K562 (cell line): ENCODE results near the gene FRRS1. TPM values are rescaled to one million over a fixed set of nuclear protein-coding genes. Genes with fewer than 3 reads are reported as not detected.

ENCODE experiments used
- ATF7 ChIP-seq: fragments of 450-650 bp; IDR thresholded peaks from 2 replicates; pipeline ENCODE4 v1.7.1; 2014; ENCODE audit warnings: mild to moderate bottlenecking, moderate library complexity
- BHLHE40 ChIP-seq: IDR thresholded peaks from 2 replicates; pipeline ENCODE4 v1.6.1; 2011; ENCODE audit warnings: low read length, improper control_type of control experiment
- EGR1 ChIP-seq: fragments of 450-650 bp; conservative IDR thresholded peaks from 2 replicates; pipeline ENCODE4 v1.6.1; 2017; ENCODE audit warnings: mild to moderate bottlenecking
- ETV6 ChIP-seq, 3 experiments: fragments of 150-350 bp in 1 of 3; sonication (generic) in 1 of 3; formaldehyde crosslinking in 1 of 3; IDR thresholded peaks; 2 replicates each; pipeline versions ENCODE4 v1.6.1 to v1.8.0; 2014 to 2022; ENCODE audit warnings: borderline replicate concordance in 2 of 3, low read depth in 2 of 3, antibody characterized with exemption in 1 of 3, low read length in 1 of 3, mild to moderate bottlenecking in 1 of 3, missing genetic modification reagents in 1 of 3
- FOXA1 ChIP-seq: fragments of 450-650 bp; IDR thresholded peaks from 2 replicates; pipeline ENCODE4 v1.6.1; 2016; ENCODE audit warnings: mild to moderate bottlenecking, borderline replicate concordance
- FOXJ2 ChIP-seq: fragments of 200-800 bp; sonication (Bioruptor generic); IDR thresholded peaks from 2 replicates; pipeline ENCODE4 v1.6.1; 2016; ENCODE audit warnings: missing genetic modification characterization, missing compliant biosample characterization
- HNRNPL ChIP-seq: fragments of 200-400 bp; formaldehyde crosslinking; IDR thresholded peaks from 2 replicates; pipeline ENCODE4 v1.6.1; 2017; ENCODE audit warnings: low read depth, mild to moderate bottlenecking, low read length
- JUND ChIP-seq, 2 experiments: IDR thresholded peaks; 2 replicates in 1 of 2; 3 replicates in 1 of 2; pipeline ENCODE4 v1.6.1; 2011; ENCODE audit warnings: borderline replicate concordance in 2 of 2, low read depth in 2 of 2, low read length in 2 of 2, improper control_type of control experiment in 1 of 2, missing biosample characterization in 1 of 2, missing genetic modification characterization in 1 of 2, missing genetic modification reagents in 1 of 2
- MEIS2 ChIP-seq: fragments of 450-650 bp; IDR thresholded peaks from 2 replicates; pipeline ENCODE4 v1.6.1; 2014; ENCODE audit warnings: mild to moderate bottlenecking; ENCODE audit not compliant: partially characterized antibody
- NFATC3 ChIP-seq: fragments of 450-650 bp; IDR thresholded peaks from 2 replicates; pipeline ENCODE4 v1.6.1; 2017; ENCODE audit warnings: mild to moderate bottlenecking
- RB1 ChIP-seq: fragments of 450-650 bp; IDR thresholded peaks from 2 replicates; pipeline ENCODE4 v1.6.1; 2017; ENCODE audit warnings: low read depth, mild to moderate bottlenecking
- SAP30 ChIP-seq: fragments of 200-600 bp; sonication (generic); IDR thresholded peaks from 2 replicates; pipeline ENCODE4 v1.6.1; 2012; ENCODE audit warnings: borderline replicate concordance, low read depth, mild to moderate bottlenecking, moderate library complexity, low read length, control low read depth, inconsistent platforms; ENCODE audit not compliant: insufficient read depth, poor library complexity, severe bottlenecking
- SIRT6 ChIP-seq: IDR thresholded peaks from one replicate; pipeline ENCODE4 v1.6.1; 2012; ENCODE audit warnings: low read depth, mild to moderate bottlenecking, control low read depth, inconsistent platforms, low read length, moderate library complexity
- SMARCB1 ChIP-seq: IDR thresholded peaks from 2 replicates; pipeline ENCODE4 v1.6.1; 2011; ENCODE audit warnings: improper control_type of control experiment, low read depth; ENCODE audit not compliant: insufficient read length
- SUPT5H ChIP-seq: fragments of 450-650 bp; IDR thresholded peaks from 2 replicates; pipeline ENCODE4 v1.6.1; 2016
- ZNF274 ChIP-seq: IDR thresholded peaks from 2 replicates; pipeline ENCODE4 v1.6.1; 2011; ENCODE audit warnings: low read depth, mild to moderate bottlenecking, low read length, moderate library complexity, borderline replicate concordance
- polyA plus RNA-seq, 8 experiments: library from polyadenylated mRNA; depleted of rRNA in 4 of 8; stranded (reverse) in 5 of 8; unstranded in 3 of 8; fragments of >200 nt; fragmentation: Nextera tagmentation in 2 of 8; fragmentation: Illumina TruSeq in 1 of 8; extraction: Ambion mirVana in 2 of 8; extraction: Trizol in 1 of 8; gene quantifications; 2 replicates each; pipeline versions ENCODE4 v1.2.1 to v1.2.3, GENCODE V29; 2011 to 2014; ENCODE audit warnings: inconsistent platforms in 1 of 8, missing spikeins in 1 of 8
- total RNA-seq, 7 experiments: library from RNA; depleted of rRNA in 6 of 7; stranded (reverse); fragments of >200 nt in 6 of 7; fragmentation: Illumina TruSeq in 2 of 7; extraction: Trizol in 2 of 7; gene quantifications; 2 replicates each; pipeline versions ENCODE4 v1.2.1 to v1.2.3, GENCODE V29; 2011 to 2021; ENCODE audit warnings: low replicate concordance in 1 of 7
- TF ChIP-seq, protein P1 (sequence below): IDR thresholded peaks from 3 replicates; pipeline ENCODE4 v1.6.1; 2011; ENCODE audit warnings: borderline replicate concordance, mild to moderate bottlenecking, moderate library complexity; ENCODE audit not compliant: insufficient read length; ENCODE audit errors: extremely low read depth
- TF ChIP-seq, protein P2 (sequence below): fragments of 450-650 bp; IDR thresholded peaks from 2 replicates; pipeline ENCODE4 v1.7.0; 2016; ENCODE audit warnings: borderline replicate concordance
- TF ChIP-seq, protein P3 (sequence below): sonication (generic); formaldehyde crosslinking; IDR thresholded peaks from 2 replicates; pipeline ENCODE4 v1.8.1; 2022; ENCODE audit warnings: missing genetic modification reagents
- TF ChIP-seq, protein P4 (sequence below): sonication (generic); formaldehyde crosslinking; IDR thresholded peaks from 2 replicates; pipeline ENCODE4 v1.8.1; 2023; ENCODE audit warnings: mild to moderate bottlenecking, missing genetic modification reagents

FRRS1 gene
- total and polyA plus RNA-seq, 9 of the 15 experiments (the other 6 are each of a cell fraction or from before 2014, with no cell fraction given), result 0.87 to 54.0 (median 23.7) TPM

DNA sequence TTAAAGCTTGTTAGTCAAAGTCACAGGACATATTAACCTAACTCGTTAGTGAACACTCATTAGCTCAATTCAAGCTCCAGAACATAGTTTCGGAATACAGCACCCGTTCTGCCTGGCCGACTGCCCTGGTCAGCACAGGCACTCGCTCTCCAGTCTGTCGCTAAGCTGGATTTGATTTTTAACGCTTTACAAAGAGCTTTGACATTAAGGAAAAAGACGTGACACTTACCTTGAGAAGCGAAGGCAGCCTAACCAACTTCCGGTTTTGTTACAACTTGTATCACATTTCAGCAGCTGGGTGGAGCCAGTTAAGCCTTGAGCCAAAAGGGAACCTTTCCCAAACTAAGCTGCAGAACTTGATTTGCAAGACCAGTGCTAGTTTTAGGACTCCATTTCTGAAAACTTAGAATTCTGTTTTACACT, at the start of gene FRRS1 (continued):
- TF ChIP-seq, protein P1, sequence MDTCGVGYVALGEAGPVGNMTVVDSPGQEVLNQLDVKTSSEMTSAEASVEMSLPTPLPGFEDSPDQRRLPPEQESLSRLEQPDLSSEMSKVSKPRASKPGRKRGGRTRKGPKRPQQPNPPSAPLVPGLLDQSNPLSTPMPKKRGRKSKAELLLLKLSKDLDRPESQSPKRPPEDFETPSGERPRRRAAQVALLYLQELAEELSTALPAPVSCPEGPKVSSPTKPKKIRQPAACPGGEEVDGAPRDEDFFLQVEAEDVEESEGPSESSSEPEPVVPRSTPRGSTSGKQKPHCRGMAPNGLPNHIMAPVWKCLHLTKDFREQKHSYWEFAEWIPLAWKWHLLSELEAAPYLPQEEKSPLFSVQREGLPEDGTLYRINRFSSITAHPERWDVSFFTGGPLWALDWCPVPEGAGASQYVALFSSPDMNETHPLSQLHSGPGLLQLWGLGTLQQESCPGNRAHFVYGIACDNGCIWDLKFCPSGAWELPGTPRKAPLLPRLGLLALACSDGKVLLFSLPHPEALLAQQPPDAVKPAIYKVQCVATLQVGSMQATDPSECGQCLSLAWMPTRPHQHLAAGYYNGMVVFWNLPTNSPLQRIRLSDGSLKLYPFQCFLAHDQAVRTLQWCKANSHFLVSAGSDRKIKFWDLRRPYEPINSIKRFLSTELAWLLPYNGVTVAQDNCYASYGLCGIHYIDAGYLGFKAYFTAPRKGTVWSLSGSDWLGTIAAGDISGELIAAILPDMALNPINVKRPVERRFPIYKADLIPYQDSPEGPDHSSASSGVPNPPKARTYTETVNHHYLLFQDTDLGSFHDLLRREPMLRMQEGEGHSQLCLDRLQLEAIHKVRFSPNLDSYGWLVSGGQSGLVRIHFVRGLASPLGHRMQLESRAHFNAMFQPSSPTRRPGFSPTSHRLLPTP, result no peak
- TF ChIP-seq SUPT5H (peak; percentile 67), SAP30 (peak; percentile 68), ETV6 (IDR thresholded peaks at IDR 0.05; ENCODE audit: borderline replicate concordance in 1 of 2, low read depth in 2 of 2, low read length in 1 of 2) (no peak), ETV6 (CRISPR knock-in tag; IDR thresholded peaks at IDR 0.05; ENCODE audit: borderline replicate concordance) (no peak), BHLHE40 (peak; percentile 36; the same call in 1 of the 2 replicates), MEIS2 (peak; percentile 34), JUND (IDR thresholded peaks at IDR 0.05; ENCODE audit: borderline replicate concordance, low read depth, low read length) (peak; percentile 66; the same call in 1 of the 2 replicates), JUND (tag; IDR thresholded peaks at IDR 0.05; ENCODE audit: borderline replicate concordance, low read depth, low read length) (no peak; the same call in 2 of the 3 replicates), FOXJ2 (tag) (no peak), ATF7 (peak; percentile 62; the same call in 1 of the 2 replicates), SIRT6 (no peak), RB1 (no peak), EGR1 (no peak), SMARCB1 (peak; percentile 82), HNRNPL (no peak), ZNF274 (no peak), NFATC3 (no peak), FOXA1 (no peak)
- TF ChIP-seq, protein P2, sequence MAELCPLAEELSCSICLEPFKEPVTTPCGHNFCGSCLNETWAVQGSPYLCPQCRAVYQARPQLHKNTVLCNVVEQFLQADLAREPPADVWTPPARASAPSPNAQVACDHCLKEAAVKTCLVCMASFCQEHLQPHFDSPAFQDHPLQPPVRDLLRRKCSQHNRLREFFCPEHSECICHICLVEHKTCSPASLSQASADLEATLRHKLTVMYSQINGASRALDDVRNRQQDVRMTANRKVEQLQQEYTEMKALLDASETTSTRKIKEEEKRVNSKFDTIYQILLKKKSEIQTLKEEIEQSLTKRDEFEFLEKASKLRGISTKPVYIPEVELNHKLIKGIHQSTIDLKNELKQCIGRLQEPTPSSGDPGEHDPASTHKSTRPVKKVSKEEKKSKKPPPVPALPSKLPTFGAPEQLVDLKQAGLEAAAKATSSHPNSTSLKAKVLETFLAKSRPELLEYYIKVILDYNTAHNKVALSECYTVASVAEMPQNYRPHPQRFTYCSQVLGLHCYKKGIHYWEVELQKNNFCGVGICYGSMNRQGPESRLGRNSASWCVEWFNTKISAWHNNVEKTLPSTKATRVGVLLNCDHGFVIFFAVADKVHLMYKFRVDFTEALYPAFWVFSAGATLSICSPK, result no peak
- TF ChIP-seq, protein P3, sequence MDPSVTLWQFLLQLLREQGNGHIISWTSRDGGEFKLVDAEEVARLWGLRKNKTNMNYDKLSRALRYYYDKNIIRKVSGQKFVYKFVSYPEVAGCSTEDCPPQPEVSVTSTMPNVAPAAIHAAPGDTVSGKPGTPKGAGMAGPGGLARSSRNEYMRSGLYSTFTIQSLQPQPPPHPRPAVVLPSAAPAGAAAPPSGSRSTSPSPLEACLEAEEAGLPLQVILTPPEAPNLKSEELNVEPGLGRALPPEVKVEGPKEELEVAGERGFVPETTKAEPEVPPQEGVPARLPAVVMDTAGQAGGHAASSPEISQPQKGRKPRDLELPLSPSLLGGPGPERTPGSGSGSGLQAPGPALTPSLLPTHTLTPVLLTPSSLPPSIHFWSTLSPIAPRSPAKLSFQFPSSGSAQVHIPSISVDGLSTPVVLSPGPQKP (CRISPR knock-in tag), result no peak
- TF ChIP-seq, protein P4, sequence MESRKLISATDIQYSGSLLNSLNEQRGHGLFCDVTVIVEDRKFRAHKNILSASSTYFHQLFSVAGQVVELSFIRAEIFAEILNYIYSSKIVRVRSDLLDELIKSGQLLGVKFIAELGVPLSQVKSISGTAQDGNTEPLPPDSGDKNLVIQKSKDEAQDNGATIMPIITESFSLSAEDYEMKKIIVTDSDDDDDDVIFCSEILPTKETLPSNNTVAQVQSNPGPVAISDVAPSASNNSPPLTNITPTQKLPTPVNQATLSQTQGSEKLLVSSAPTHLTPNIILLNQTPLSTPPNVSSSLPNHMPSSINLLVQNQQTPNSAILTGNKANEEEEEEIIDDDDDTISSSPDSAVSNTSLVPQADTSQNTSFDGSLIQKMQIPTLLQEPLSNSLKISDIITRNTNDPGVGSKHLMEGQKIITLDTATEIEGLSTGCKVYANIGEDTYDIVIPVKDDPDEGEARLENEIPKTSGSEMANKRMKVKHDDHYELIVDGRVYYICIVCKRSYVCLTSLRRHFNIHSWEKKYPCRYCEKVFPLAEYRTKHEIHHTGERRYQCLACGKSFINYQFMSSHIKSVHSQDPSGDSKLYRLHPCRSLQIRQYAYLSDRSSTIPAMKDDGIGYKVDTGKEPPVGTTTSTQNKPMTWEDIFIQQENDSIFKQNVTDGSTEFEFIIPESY (CRISPR knock-in tag), result no peak
